Measurements from ENCODE around the gene ICE1. TPM values are rescaled to one million over a fixed set of nuclear protein-coding genes. Genes with fewer than 3 reads are reported as not detected.

Gene ICE1
- total and polyA plus RNA-seq, 2 donors (not counting 1 experiment from before 2014, with no cell fraction given), result 6.5 to 39.7 TPM

GRCh38 chr5:5383461-5383860, 39.0 kb upstream of the ICE1 start:
- ChIA-PET CTCF (no interaction called here), POLR2A (no interaction called here)
- no peaks in the 10 kb centered on the region for H3K4me1 ChIP-seq (ENCODE audit: control insufficient read depth in 2 of 2, insufficient read depth in 2 of 2, low read length in 2 of 2)
- H3K4me3 ChIP-seq (ENCODE audit: control extremely low read depth in 1 of 5, extremely low read depth in 1 of 5, insufficient read depth in 1 of 5, low read depth in 2 of 5, low read length in 4 of 5), result no peak overlapping the region
- Mint-ChIP-seq H3K9me3 (ENCODE audit: insufficient read depth) (no peaks in the 10 kb centered on the region), H3K4me3 (no peak overlapping the region), H3K27ac (no peak overlapping the region), H3K4me1 (no peaks in the 10 kb centered on the region), H3K27me3 (no peaks in the 10 kb centered on the region)
- H3K36me3 ChIP-seq (replicated peaks in 1 of 2; ENCODE audit: control extremely low read depth in 1 of 2, control insufficient read depth in 1 of 2, extremely low read depth in 1 of 2, insufficient read depth in 2 of 2, low read length in 1 of 2), result no peaks in the 10 kb centered on the region
- peaks cover 0 to under 1% (median 0%) of the 10 kb centered on the region in 3 donors for H3K9me3 ChIP-seq (ENCODE audit: control extremely low read depth in 1 of 3, control insufficient read depth in 2 of 3, insufficient read depth in 1 of 3, low read length in 2 of 3)
- no peak overlapping the region for H2AFZ ChIP-seq (ENCODE audit: insufficient read depth, low read depth, low read length, poor library complexity, severe bottlenecking)
- TF ChIP-seq EZH2 (IDR thresholded peaks at IDR 0.05; ENCODE audit: borderline replicate concordance, insufficient read depth, low read depth, low read length, poor library complexity, severe bottlenecking) (no peak), CTCF (IDR thresholded peaks at IDR 0.05) (no peak)
- no CpG with 5 or more reads among the region's 5 CpGs for WGBS (ENCODE audit: insufficient coverage)
- no peak overlapping the region for H3K4me2 ChIP-seq (replicated peaks; ENCODE audit: low read depth, low read length, poor library complexity, severe bottlenecking)
- no peak overlapping the region for H3K9ac ChIP-seq (ENCODE audit: low read length)
- DNase-seq (no peak), ATAC-seq (ENCODE audit: low read depth) (no peak)
- H4K20me1 ChIP-seq (ENCODE audit: control insufficient read depth, insufficient read depth, low read length, poor library complexity, severe bottlenecking), result no peaks in the 10 kb centered on the region
- intact Hi-C loops (cut with micrococcal nuclease), result no loop called here
- no peaks in the 10 kb centered on the region for H3K79me2 ChIP-seq (ENCODE audit: control insufficient read depth, insufficient read depth, low read length)
- H3K27me3 ChIP-seq (replicated peaks in 1 of 4; ENCODE audit: control extremely low read depth in 1 of 4, control insufficient read depth in 3 of 4, insufficient read depth in 4 of 4, low read length in 3 of 4), result no peaks in the 10 kb centered on the region
- H3K27ac ChIP-seq (ENCODE audit: low read length in 2 of 2), result no peak overlapping the region

DNA sequence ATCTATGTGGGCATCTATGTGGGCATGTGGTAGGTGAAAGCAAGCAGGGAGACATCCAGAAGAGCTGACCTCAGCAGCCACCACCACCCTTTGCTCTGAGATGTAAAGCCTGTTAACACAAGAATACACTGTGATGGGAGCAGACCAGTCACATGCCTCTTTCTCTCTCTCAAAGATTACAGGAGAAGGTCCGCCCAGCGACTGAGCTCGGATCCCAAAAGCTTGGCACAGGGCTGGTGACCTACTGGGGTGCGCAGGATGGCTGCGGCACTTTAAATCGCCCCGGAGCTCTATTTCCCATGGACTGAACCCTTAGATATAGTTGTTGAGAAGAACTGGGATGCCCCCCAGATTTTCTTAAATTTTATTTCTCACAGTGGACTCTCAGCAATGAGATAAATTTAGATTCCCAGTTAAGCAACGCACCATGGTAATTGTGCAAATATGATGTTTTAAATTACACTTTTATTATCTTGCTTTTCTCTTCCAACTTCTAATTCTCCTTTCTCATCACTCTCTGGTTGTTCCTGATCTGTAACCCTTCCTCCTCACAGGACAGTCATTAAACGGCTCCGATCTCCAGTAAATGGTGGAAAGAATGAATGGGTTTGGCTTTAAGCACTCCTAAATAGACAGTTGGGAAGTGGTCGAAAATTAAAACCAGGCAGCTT, 37.7 kb upstream of the ICE1 start:
- Mint-ChIP-seq H3K4me3 (no peak overlapping the region), H3K9me3 (ENCODE audit: insufficient read depth) (no peaks in the 10 kb centered on the region), H3K27ac (no peak overlapping the region), H3K4me1 (no peaks in the 10 kb centered on the region), H3K27me3 (no peaks in the 10 kb centered on the region)
- Histone ChIP-seq H3K79me2 (ENCODE audit: control insufficient read depth, insufficient read depth, low read length) (no peaks in the 10 kb centered on the region), H3K9ac (ENCODE audit: low read length) (no peak overlapping the region), H3K27ac (ENCODE audit: low read length in 2 of 2) (no peak overlapping the region), H3K9me3 (ENCODE audit: control extremely low read depth in 1 of 3, control insufficient read depth in 2 of 3, insufficient read depth in 1 of 3, low read length in 2 of 3) (no peaks in the 10 kb centered on the region), H3K36me3 (replicated peaks in 1 of 2; ENCODE audit: control extremely low read depth in 1 of 2, control insufficient read depth in 1 of 2, extremely low read depth in 1 of 2, insufficient read depth in 2 of 2, low read length in 1 of 2) (no peaks in the 10 kb centered on the region), H3K4me2 (replicated peaks; ENCODE audit: low read depth, low read length, poor library complexity, severe bottlenecking) (no peak overlapping the region), H4K20me1 (ENCODE audit: control insufficient read depth, insufficient read depth, low read length, poor library complexity, severe bottlenecking) (no peaks in the 10 kb centered on the region), H3K4me3 (ENCODE audit: control extremely low read depth in 1 of 5, extremely low read depth in 1 of 5, insufficient read depth in 1 of 5, low read depth in 2 of 5, low read length in 4 of 5) (no peak overlapping the region), H3K4me1 (ENCODE audit: control insufficient read depth in 2 of 2, insufficient read depth in 2 of 2, low read length in 2 of 2) (no peaks in the 10 kb centered on the region), H2AFZ (ENCODE audit: insufficient read depth, low read depth, low read length, poor library complexity, severe bottlenecking) (no peak overlapping the region), H3K27me3 (replicated peaks in 1 of 4; ENCODE audit: control extremely low read depth in 1 of 4, control insufficient read depth in 3 of 4, insufficient read depth in 4 of 4, low read length in 3 of 4) (no peaks in the 10 kb centered on the region)
- ChIA-PET CTCF (no interaction called here), POLR2A (no interaction called here)
- ATAC-seq (ENCODE audit: low read depth) (no peak), DNase-seq (no peak)
- intact Hi-C loops (cut with micrococcal nuclease), result no loop called here
- no peak for TF ChIP-seq CTCF (IDR thresholded peaks at IDR 0.05)
- WGBS (ENCODE audit: insufficient coverage), result 83% methylated on average over 3 of the region's 11 CpGs

All from B cell (primary cell).